ENCODE results near the gene DPP9.
"Not testable (repeated sequence)": the region's sequence is repeated elsewhere in the genome, so short reads cannot be mapped to it uniquely, and the experiment has no call there.

DPP9 gene

GRCh38 chr19:4693471-4694121 lies 30.0 kb downstream of the DPP9 start:
- no peak for TF ChIP-seq ZNF274 (IDR thresholded peaks at IDR 0.05; ENCODE audit: low read depth, low read length)
- H3K4me3 ChIP-seq (ENCODE audit: low read length) = no peak overlapping the region

- no peak for TF ChIP-seq ZNF274 (IDR thresholded peaks at IDR 0.05; ENCODE audit: low read depth, low read length)
- H3K4me3 ChIP-seq (ENCODE audit: low read length) = no peak overlapping the region
Observed at GRCh38 chr19:4693078-4693350, 30.6 kb downstream of the DPP9 start.

DNA sequence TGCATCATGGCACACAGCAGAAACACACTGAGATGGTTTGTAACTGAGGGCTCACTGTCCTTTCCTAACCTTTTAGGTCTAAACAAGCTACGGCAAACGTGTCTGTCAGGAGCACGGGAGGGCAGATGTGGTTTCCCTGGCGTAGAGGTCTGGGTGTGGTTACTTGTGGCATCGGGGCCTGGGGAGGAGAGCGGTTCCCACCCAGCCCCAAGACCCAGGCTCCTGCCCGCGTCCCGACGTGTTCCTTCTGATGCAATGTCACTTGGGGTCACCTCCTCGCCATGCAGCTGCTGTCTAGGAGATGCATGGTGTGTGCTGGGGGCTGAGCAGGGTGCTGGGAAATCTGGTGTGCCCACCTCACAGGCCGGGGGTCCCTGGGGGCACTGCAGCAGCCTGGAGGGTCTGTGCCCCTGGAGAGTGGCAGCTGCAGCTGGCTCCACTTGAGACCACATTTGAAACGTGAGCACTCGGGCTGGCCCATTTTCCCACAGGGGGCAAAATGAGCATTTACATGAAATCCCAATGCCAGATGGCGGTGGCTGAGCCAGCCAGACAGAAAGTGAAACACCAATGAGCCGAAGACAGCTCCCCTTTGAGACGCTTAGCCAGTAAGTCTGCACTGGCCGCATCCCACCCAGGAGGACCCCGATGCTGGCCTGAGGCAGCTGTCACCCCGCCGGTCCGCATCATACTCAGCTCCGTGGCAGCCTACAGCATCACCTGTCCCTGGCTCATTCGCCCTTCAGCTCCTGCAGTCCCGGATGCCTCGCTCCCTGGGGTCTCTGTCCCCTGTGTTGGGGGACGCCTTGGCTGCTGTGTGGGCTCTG lies 31.2 kb downstream of the DPP9 start:
- no peak overlapping the region for H3K4me3 ChIP-seq (ENCODE audit: low read length)
- TF ChIP-seq ZNF274 (IDR thresholded peaks at IDR 0.05; ENCODE audit: low read depth, low read length) = no peak

DNA sequence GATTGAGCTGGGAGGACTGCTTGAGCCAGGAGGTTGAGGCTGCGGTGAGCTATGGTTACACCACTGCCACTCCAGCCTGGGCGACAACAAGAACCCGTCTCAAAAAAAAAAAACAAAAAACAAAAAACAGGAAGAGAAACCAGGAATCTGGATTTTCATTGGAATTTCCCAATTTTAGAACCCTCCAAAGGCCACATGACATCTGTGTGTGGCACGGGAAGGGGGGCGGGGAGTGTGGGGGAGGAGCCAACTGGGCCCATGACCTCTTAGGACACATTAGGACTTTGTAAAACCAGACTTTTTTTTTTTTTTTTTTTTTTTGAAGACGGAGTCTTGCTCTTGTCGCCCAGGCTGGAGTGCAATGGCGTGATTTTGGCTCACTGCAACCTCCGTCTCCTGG lies 32.3 kb downstream of the DPP9 start:
- TF ChIP-seq ZNF274 (IDR thresholded peaks at IDR 0.05; ENCODE audit: low read depth, low read length) = no peak
- H3K4me3 ChIP-seq (ENCODE audit: low read length) = no peak overlapping the region

DNA sequence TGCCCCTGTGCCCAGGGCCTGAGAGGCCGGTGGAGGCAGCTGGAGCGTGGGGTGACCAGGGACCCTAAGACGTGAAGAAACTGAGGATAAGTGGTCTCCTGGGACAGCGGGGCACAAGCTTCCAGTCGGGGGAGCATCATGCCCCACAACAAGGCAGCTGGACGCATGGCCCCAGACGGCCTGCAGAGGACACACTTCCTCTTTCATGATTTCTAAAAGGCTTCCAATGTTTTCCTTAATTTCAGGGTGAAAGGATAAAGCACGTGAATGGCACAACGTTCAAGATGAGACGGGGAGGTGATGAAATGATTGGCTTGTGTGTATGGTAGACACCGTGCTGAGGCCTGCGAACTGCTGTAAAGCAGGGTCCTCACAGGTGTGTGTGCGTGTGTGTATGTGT lies 33.3 kb downstream of the DPP9 start:
- no peak for TF ChIP-seq ZNF274 (IDR thresholded peaks at IDR 0.05; ENCODE audit: low read depth, low read length)
- no peak overlapping the region for H3K4me3 ChIP-seq (ENCODE audit: low read length)

- no peak overlapping the region for H3K4me3 ChIP-seq (ENCODE audit: low read length)
- no peak for TF ChIP-seq ZNF274 (IDR thresholded peaks at IDR 0.05; ENCODE audit: low read depth, low read length)
Observed at GRCh38 chr19:4689403-4689802, 34.2 kb downstream of the DPP9 start.

DNA sequence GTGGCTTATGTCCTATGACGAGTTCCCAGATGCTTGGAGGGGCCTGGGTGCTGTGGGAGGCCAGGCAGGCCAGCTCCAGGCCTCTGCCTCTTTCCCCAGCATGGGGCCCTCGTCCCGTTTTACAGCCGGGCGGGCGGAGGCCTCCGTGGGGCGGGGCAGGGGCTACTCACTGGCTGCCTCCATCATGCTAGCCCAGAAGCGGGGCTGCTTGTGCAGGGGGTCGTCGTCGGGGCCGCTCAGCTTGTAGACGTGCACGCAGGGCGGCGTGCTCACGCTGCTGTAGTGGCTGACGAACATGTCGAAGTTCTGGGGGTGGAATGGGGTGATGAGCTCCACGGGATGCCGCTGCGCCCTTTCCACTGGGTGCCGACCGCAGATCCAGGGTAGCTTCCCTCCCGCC lies 35.1 kb downstream of the DPP9 start:
- TF ChIP-seq ZNF274 (IDR thresholded peaks at IDR 0.05; ENCODE audit: low read depth, low read length) = no peak
- no peak overlapping the region for H3K4me3 ChIP-seq (ENCODE audit: low read length)

- no peak overlapping the region for H3K4me3 ChIP-seq (ENCODE audit: low read length)
- no peak for TF ChIP-seq ZNF274 (IDR thresholded peaks at IDR 0.05; ENCODE audit: low read depth, low read length)
Observed at GRCh38 chr19:4687396-4687795, 36.2 kb downstream of the DPP9 start.

GRCh38 chr19:4686700-4687099 lies 36.9 kb downstream of the DPP9 start:
- no peak overlapping the region for H3K4me3 ChIP-seq (ENCODE audit: low read length)
- no peak for TF ChIP-seq ZNF274 (IDR thresholded peaks at IDR 0.05; ENCODE audit: low read depth, low read length)

GRCh38 chr19:4684312-4685095 lies 39.1 kb downstream of the DPP9 start:
- H3K4me3 ChIP-seq (ENCODE audit: low read length) = no peak overlapping the region
- no peak for TF ChIP-seq ZNF274 (IDR thresholded peaks at IDR 0.05; ENCODE audit: low read depth, low read length)

GRCh38 chr19:4682417-4683200 lies 41.0 kb downstream of the DPP9 start:
- no peak for TF ChIP-seq ZNF274 (IDR thresholded peaks at IDR 0.05; ENCODE audit: low read depth, low read length)
- H3K4me3 ChIP-seq (ENCODE audit: low read length) = no peak overlapping the region

- not testable (repeated sequence) for H3K4me3 ChIP-seq (ENCODE audit: low read length)
Observed at GRCh38 chr19:4680021-4680420, 43.6 kb downstream of the DPP9 start.

DNA sequence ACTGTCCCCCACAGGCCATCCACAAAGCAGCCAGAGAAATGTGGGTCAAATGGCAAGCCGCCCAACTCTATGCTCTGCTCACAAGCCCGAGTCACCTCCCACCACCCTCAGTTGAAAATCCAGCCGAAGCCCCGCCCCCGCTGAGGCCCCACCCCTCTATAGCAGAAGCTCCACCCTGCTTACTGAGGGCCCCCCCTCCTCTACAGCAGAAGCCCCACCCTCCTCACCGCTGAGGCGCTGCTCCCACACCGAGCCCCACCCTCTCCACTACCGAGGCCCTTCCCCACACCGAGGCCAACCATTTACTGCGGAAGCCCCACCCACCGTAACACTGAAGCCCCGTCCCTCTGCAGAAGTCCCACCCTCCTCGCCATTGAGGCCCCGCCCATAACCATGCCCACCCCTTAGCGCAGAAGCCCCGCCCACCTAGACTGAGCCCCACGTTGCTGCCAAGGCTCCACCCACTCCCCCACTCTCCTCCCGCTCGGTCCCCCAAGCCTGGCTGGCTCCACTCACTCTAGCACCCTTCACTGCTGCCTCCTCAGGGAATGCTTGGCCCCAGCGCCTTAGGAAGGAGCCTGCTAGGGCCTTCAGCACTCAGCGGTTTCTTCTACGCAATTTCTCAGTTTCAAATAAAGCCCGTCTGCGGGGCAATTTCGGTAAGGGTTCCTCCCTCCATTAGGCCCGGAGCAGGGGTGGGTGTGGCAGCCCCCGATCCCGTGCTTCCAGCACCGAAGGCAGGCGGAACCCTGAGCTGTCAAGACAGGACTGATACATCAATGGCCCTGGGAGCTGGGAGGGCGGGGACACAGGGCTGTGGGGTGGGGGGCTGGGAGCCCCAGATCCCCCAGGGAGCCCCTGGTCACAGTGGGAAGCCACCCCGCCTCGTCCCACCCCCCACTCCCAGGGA lies 44.5 kb downstream of the DPP9 start:
- H3K4me3 ChIP-seq (ENCODE audit: low read length) = no peak overlapping the region
- no peak for TF ChIP-seq ZNF274 (IDR thresholded peaks at IDR 0.05; ENCODE audit: low read depth, low read length)

Measured in GM08714 (cell line).